SH-SY5Y (cell line): ENCODE data around the gene NCOA5.

ENCODE experiments used
- GATA2 ChIP-seq: IDR thresholded peaks from 2 replicates; pipeline ENCODE4 v1.6.1; 2011; ENCODE audit warnings: mild to moderate bottlenecking, low read depth, low read length
- GATA3 ChIP-seq: IDR thresholded peaks from 2 replicates; pipeline ENCODE4 v1.6.1; 2011; ENCODE audit warnings: low read depth, mild to moderate bottlenecking, low read length, moderate library complexity

DNA sequence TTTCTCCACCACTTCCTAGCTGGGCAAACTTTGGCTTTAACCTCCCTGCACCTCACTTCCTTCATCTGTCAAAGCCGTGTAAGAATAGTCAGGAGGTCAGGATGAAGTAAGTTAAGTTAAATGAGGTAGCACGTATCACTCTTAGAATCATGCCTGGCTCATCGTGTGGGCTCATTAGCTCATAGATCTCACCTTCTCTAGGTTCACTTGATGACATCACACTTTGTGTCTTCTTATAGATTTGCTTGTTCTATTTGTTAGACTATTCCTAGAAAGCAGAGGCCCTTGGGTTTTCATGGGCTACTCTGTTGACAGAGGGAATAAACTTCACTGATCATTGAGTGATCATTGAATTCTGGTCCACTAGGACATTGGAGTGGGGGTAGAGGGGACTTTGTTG is 12.2 kb upstream of the NCOA5 start:
- TF ChIP-seq GATA2 = no peak
- no peak for TF ChIP-seq GATA3
